ENCODE data around the gene OSBPL6.

DNA sequence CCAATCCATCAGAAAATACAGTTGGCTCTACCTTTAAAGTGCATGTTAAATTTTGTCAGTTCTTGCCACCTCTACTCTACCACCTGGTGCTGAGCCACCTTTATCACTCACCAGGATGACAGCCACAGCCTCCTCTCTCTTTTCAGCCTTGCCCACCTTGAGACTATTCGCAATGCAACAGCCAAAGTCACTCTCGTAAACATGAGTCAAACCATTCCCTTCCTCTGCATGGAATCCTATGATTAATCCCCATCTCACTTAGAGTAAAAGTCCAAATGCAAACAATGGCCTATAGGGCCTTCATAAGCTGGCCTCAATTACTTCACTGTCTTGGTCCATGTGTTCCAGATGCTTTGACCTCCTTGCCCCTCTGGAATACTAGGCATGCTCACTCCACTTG is 5.8 kb upstream of the OSBPL6 start:
- TF ChIP-seq CBX5 (CRISPR knock-in tag; IDR thresholded peaks at IDR 0.05; ENCODE audit: borderline replicate concordance), result no peak
- TF ChIP-seq, protein P1, sequence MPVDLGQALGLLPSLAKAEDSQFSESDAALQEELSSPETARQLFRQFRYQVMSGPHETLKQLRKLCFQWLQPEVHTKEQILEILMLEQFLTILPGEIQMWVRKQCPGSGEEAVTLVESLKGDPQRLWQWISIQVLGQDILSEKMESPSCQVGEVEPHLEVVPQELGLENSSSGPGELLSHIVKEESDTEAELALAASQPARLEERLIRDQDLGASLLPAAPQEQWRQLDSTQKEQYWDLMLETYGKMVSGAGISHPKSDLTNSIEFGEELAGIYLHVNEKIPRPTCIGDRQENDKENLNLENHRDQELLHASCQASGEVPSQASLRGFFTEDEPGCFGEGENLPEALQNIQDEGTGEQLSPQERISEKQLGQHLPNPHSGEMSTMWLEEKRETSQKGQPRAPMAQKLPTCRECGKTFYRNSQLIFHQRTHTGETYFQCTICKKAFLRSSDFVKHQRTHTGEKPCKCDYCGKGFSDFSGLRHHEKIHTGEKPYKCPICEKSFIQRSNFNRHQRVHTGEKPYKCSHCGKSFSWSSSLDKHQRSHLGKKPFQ (CRISPR knock-in tag; IDR thresholded peaks at IDR 0.05; ENCODE audit: insufficient replicate concordance), result no peak
- TF ChIP-seq NONO (IDR thresholded peaks at IDR 0.05), result no peak
- TF ChIP-seq NONO (CRISPR knock-in tag; conservative IDR thresholded peaks at IDR 0.05), result no peak
